Measurements from ENCODE around the gene EHMT1.

EHMT1 gene

GRCh38 chr9:137580954-137581322 is 37.9 kb upstream of the EHMT1 start:
- WGBS, 2 experiments: 91 to 93% methylated on average over 4 of the region's 4 CpGs
- H3K27ac ChIP-seq (ENCODE audit: insufficient read depth, low read depth, low read length, poor library complexity, severe bottlenecking): no peak overlapping the region
- peaks cover 9% of the 10 kb centered on the region for H3K4me1 ChIP-seq (ENCODE audit: control insufficient read depth, insufficient read depth, low read length)
- H3K27me3 ChIP-seq (ENCODE audit: control insufficient read depth, insufficient read depth, low read length, poor library complexity, severe bottlenecking): no peaks in the 10 kb centered on the region
- peaks cover 17% of the 10 kb centered on the region for H3K36me3 ChIP-seq (ENCODE audit: control insufficient read depth, insufficient read depth, low read length)
- no peak overlapping the region for H3K4me3 ChIP-seq (ENCODE audit: insufficient read depth, low read depth, low read length)
- H3K9me3 ChIP-seq (ENCODE audit: control insufficient read depth, low read length): no peaks in the 10 kb centered on the region

GRCh38 chr9:137581361-137582285 is 37.2 kb upstream of the EHMT1 start:
- peaks cover 18% of the 10 kb centered on the region for H3K36me3 ChIP-seq (ENCODE audit: control insufficient read depth, insufficient read depth, low read length)
- peaks cover 9% of the 10 kb centered on the region for H3K4me1 ChIP-seq (ENCODE audit: control insufficient read depth, insufficient read depth, low read length)
- H3K27ac ChIP-seq (ENCODE audit: insufficient read depth, low read depth, low read length, poor library complexity, severe bottlenecking): no peak overlapping the region
- H3K4me3 ChIP-seq (ENCODE audit: insufficient read depth, low read depth, low read length): no peak overlapping the region
- no peaks in the 10 kb centered on the region for H3K9me3 ChIP-seq (ENCODE audit: control insufficient read depth, low read length)
- no peaks in the 10 kb centered on the region for H3K27me3 ChIP-seq (ENCODE audit: control insufficient read depth, insufficient read depth, low read length, poor library complexity, severe bottlenecking)
- 94% methylated on average over 22 of the region's 22 CpGs for WGBS, 2 experiments

DNA sequence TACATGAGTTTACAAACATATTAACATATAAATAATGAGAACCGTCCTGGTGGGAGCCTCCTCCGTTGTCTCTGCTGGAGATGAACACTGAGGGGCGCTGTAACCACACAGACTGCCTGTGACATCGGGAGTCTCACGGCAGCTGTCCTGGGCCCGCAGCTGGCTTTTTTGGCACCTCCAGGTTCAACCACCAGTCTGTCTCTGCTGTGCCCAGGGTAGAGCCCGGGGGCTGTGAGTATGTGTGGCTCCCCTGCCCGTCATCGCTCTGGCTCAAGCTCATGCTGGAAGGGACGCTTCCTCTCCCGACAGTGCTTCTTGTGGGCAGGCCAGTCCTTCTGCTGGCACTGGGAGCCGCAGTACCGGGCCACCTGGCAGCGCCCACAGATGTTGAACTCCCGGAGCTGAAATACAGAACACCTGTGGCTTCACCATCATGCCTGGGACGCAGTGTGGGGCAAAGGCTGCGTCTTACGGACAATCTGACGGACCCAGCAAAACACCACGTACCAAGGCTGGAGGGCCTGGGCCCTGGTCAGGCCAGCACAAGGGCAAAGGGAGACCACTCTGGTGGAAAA is 36.4 kb upstream of the EHMT1 start:
- Histone ChIP-seq H3K36me3 (ENCODE audit: control insufficient read depth, insufficient read depth, low read length) (peaks cover 26% of the 10 kb centered on the region), H3K9me3 (ENCODE audit: control insufficient read depth, low read length) (no peaks in the 10 kb centered on the region), H3K27ac (ENCODE audit: insufficient read depth, low read depth, low read length, poor library complexity, severe bottlenecking) (no peak overlapping the region), H3K27me3 (ENCODE audit: control insufficient read depth, insufficient read depth, low read length, poor library complexity, severe bottlenecking) (no peaks in the 10 kb centered on the region), H3K4me3 (ENCODE audit: insufficient read depth, low read depth, low read length) (no peak overlapping the region), H3K4me1 (ENCODE audit: control insufficient read depth, insufficient read depth, low read length) (peaks cover 4% of the 10 kb centered on the region)
- WGBS, 2 experiments: 93% methylated on average over 20 of the region's 20 CpGs

GRCh38 chr9:137583347-137583746 is 35.5 kb upstream of the EHMT1 start:
- no peaks in the 10 kb centered on the region for H3K4me1 ChIP-seq (ENCODE audit: control insufficient read depth, insufficient read depth, low read length)
- H3K27ac ChIP-seq (ENCODE audit: insufficient read depth, low read depth, low read length, poor library complexity, severe bottlenecking): no peak overlapping the region
- H3K36me3 ChIP-seq (ENCODE audit: control insufficient read depth, insufficient read depth, low read length): peaks cover 35% of the 10 kb centered on the region
- 91 to 92% methylated on average over 14 of the region's 14 CpGs for WGBS, 2 experiments
- no peaks in the 10 kb centered on the region for H3K27me3 ChIP-seq (ENCODE audit: control insufficient read depth, insufficient read depth, low read length, poor library complexity, severe bottlenecking)
- no peaks in the 10 kb centered on the region for H3K9me3 ChIP-seq (ENCODE audit: control insufficient read depth, low read length)
- H3K4me3 ChIP-seq (ENCODE audit: insufficient read depth, low read depth, low read length): no peak overlapping the region

DNA sequence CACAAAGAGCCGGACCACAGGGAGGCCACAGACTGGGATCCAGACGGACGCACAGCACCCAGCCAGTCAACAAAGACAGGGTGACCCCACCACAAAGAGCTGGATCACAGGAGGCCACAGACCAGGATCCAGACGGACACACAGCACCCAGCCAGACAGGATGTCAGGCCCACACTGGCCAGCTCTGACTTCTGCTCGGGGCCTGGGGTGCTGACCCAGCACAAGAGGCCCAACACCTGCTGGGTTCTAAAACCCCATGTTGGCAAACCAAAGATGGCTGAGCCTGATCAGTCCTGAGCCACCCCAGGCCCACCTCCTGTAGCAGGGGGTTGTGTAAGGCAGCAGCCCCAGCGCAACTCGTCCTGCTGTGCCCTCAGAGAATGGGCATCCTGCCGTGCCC is 34.8 kb upstream of the EHMT1 start:
- H3K27me3 ChIP-seq (ENCODE audit: control insufficient read depth, insufficient read depth, low read length, poor library complexity, severe bottlenecking): no peaks in the 10 kb centered on the region
- H3K36me3 ChIP-seq (ENCODE audit: control insufficient read depth, insufficient read depth, low read length): peaks cover 38% of the 10 kb centered on the region
- no peak overlapping the region for H3K4me3 ChIP-seq (ENCODE audit: insufficient read depth, low read depth, low read length)
- no peak overlapping the region for H3K27ac ChIP-seq (ENCODE audit: insufficient read depth, low read depth, low read length, poor library complexity, severe bottlenecking)
- H3K4me1 ChIP-seq (ENCODE audit: control insufficient read depth, insufficient read depth, low read length): peaks cover 5% of the 10 kb centered on the region
- 90 to 92% methylated on average over 8 of the region's 8 CpGs for WGBS, 2 experiments
- no peaks in the 10 kb centered on the region for H3K9me3 ChIP-seq (ENCODE audit: control insufficient read depth, low read length)

GRCh38 chr9:137586854-137587253 is 32.0 kb upstream of the EHMT1 start:
- Histone ChIP-seq H3K9me3 (ENCODE audit: control insufficient read depth, low read length) (no peaks in the 10 kb centered on the region), H3K27ac (ENCODE audit: insufficient read depth, low read depth, low read length, poor library complexity, severe bottlenecking) (no peak overlapping the region), H3K27me3 (ENCODE audit: control insufficient read depth, insufficient read depth, low read length, poor library complexity, severe bottlenecking) (no peaks in the 10 kb centered on the region), H3K4me3 (ENCODE audit: insufficient read depth, low read depth, low read length) (no peak overlapping the region), H3K4me1 (ENCODE audit: control insufficient read depth, insufficient read depth, low read length) (peaks cover 9% of the 10 kb centered on the region), H3K36me3 (ENCODE audit: control insufficient read depth, insufficient read depth, low read length) (peaks cover 38% of the 10 kb centered on the region)
- 96% methylated on average over 14 of the region's 14 CpGs for WGBS, 2 experiments

- H3K27me3 ChIP-seq (ENCODE audit: control insufficient read depth, insufficient read depth, low read length, poor library complexity, severe bottlenecking): no peaks in the 10 kb centered on the region
- H3K27ac ChIP-seq (ENCODE audit: insufficient read depth, low read depth, low read length, poor library complexity, severe bottlenecking): no peak overlapping the region
- WGBS, 2 experiments: 88 to 89% methylated on average over 13 of the region's 13 CpGs
- no peaks in the 10 kb centered on the region for H3K9me3 ChIP-seq (ENCODE audit: control insufficient read depth, low read length)
- H3K36me3 ChIP-seq (ENCODE audit: control insufficient read depth, insufficient read depth, low read length): peaks cover 29% of the 10 kb centered on the region
- no peak overlapping the region for H3K4me3 ChIP-seq (ENCODE audit: insufficient read depth, low read depth, low read length)
- peaks cover 9% of the 10 kb centered on the region for H3K4me1 ChIP-seq (ENCODE audit: control insufficient read depth, insufficient read depth, low read length)
Measured at GRCh38 chr9:137588311-137588710, 30.5 kb upstream of the EHMT1 start.

GRCh38 chr9:137588891-137589290 is 29.9 kb upstream of the EHMT1 start:
- Histone ChIP-seq H3K4me3 (ENCODE audit: insufficient read depth, low read depth, low read length) (peak overlapping the region; percentile 76), H3K9me3 (ENCODE audit: control insufficient read depth, low read length) (no peaks in the 10 kb centered on the region), H3K27me3 (ENCODE audit: control insufficient read depth, insufficient read depth, low read length, poor library complexity, severe bottlenecking) (no peaks in the 10 kb centered on the region), H3K27ac (ENCODE audit: insufficient read depth, low read depth, low read length, poor library complexity, severe bottlenecking) (no peak overlapping the region), H3K36me3 (ENCODE audit: control insufficient read depth, insufficient read depth, low read length) (peaks cover 26% of the 10 kb centered on the region), H3K4me1 (ENCODE audit: control insufficient read depth, insufficient read depth, low read length) (peaks cover 9% of the 10 kb centered on the region)
- WGBS, 2 experiments: 94 to 95% methylated on average over 6 of the region's 6 CpGs

DNA sequence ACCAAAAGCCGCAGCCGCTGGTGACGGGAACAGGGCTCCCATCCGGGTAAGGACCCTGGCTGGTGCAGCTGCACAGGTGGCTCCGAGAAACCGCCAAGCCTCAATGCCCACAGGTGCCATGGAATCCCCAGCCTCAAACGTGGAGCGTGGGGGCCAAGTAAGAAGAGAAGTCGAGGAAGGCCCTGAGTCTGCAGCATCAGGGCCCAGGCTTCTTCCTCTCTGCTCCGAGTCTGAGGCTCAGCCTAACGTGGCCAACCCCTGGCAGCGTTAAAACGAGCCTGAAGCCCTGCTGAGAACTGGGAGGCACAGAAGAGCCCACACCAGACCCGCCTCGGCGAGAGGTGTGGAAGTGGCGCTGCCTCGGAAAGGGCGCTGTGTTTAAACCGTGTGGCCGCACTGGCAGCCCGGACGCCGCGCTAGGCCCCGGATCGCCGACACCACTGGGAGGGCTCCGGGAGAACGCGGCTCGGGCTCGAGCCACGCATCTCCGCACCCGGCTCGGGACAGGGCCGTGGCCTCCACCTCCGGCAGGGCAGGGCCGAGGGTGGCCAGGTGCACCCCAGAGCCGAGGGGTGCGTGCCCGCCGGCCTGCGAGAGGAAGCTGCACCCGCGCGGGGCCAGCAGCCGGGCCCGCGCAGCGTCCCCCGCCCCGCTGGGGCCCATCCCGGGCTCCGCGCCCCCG is 29.2 kb upstream of the EHMT1 start:
- WGBS, 2 experiments: 11 to 12% methylated on average over 58 of the region's 58 CpGs
- peak overlapping the region; percentile 76 for H3K4me3 ChIP-seq (ENCODE audit: insufficient read depth, low read depth, low read length)
- H3K36me3 ChIP-seq (ENCODE audit: control insufficient read depth, insufficient read depth, low read length): peaks cover 26% of the 10 kb centered on the region
- no peaks in the 10 kb centered on the region for H3K9me3 ChIP-seq (ENCODE audit: control insufficient read depth, low read length)
- H3K4me1 ChIP-seq (ENCODE audit: control insufficient read depth, insufficient read depth, low read length): peaks cover 9% of the 10 kb centered on the region
- H3K27ac ChIP-seq (ENCODE audit: insufficient read depth, low read depth, low read length, poor library complexity, severe bottlenecking): no peak overlapping the region
- H3K27me3 ChIP-seq (ENCODE audit: control insufficient read depth, insufficient read depth, low read length, poor library complexity, severe bottlenecking): no peaks in the 10 kb centered on the region

DNA sequence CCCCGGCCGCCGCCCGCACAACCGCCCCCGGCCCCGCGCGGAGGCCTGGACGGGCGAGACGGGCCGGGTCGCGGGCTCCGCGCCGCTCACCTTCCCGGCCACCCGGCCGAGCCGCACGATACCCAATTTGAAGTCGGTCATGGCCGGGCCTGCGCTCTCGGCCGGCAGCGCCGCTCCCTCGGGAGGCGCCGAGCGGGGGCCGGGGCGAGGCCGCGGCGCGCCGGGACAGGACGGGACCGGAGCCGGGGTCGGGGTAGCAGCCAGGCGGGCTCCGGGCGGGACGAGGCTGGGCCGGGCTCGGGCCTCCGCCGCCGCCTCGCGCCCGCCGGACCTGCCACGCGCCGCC is 28.7 kb upstream of the EHMT1 start:
- peaks cover 9% of the 10 kb centered on the region for H3K4me1 ChIP-seq (ENCODE audit: control insufficient read depth, insufficient read depth, low read length)
- no peaks in the 10 kb centered on the region for H3K9me3 ChIP-seq (ENCODE audit: control insufficient read depth, low read length)
- peaks cover 26% of the 10 kb centered on the region for H3K36me3 ChIP-seq (ENCODE audit: control insufficient read depth, insufficient read depth, low read length)
- WGBS, 2 experiments: 0% methylated on average over 61 of the region's 61 CpGs
- no peaks in the 10 kb centered on the region for H3K27me3 ChIP-seq (ENCODE audit: control insufficient read depth, insufficient read depth, low read length, poor library complexity, severe bottlenecking)
- H3K4me3 ChIP-seq (ENCODE audit: insufficient read depth, low read depth, low read length): peak overlapping the region; percentile 76
- no peak overlapping the region for H3K27ac ChIP-seq (ENCODE audit: insufficient read depth, low read depth, low read length, poor library complexity, severe bottlenecking)
